ENCODE measurements around the gene SLC37A1. TPM values are rescaled to one million over a fixed set of nuclear protein-coding genes. Genes with fewer than 3 reads are reported as not detected.

The SLC37A1 gene
- total RNA-seq, 1 experiment from 2014 or later, result 15.0 TPM

GRCh38 chr21:42564561-42564971 is 50.9 kb downstream of the SLC37A1 start:
- H4K20me1 ChIP-seq (ENCODE audit: insufficient read depth), result no peaks in the 10 kb centered on the region
- no peaks in the 10 kb centered on the region for H3K4me1 ChIP-seq (ENCODE audit: control insufficient read depth in 1 of 2, insufficient read depth in 2 of 2, low read length in 2 of 2)
- no peaks in the 10 kb centered on the region for H3K79me2 ChIP-seq (ENCODE audit: insufficient read depth, low read length)
- H3K9ac ChIP-seq (ENCODE audit: low read length), result no peak overlapping the region
- TF ChIP-seq POLR2AphosphoS5 (IDR thresholded peaks at IDR 0.05; ENCODE audit: low read depth, low read length), result no peak
- no peak for TF ChIP-seq POLR2A (IDR thresholded peaks at IDR 0.05; ENCODE audit: borderline replicate concordance, extremely low read depth, insufficient read depth, insufficient read length)
- TF ChIP-seq ZNF274 (IDR thresholded peaks at IDR 0.05; ENCODE audit: low read depth, low read length), result no peak
- TF ChIP-seq, protein P1, sequence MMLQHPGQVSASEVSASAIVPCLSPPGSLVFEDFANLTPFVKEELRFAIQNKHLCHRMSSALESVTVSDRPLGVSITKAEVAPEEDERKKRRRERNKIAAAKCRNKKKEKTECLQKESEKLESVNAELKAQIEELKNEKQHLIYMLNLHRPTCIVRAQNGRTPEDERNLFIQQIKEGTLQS (IDR thresholded peaks at IDR 0.05), result no peak
- no peak for TF ChIP-seq TCF7L2 (IDR thresholded peaks at IDR 0.05; ENCODE audit: borderline replicate concordance, extremely low read depth, insufficient read depth, insufficient read length)
- TF ChIP-seq MAX (IDR thresholded peaks at IDR 0.05), result no peak
- TF ChIP-seq SP1 (IDR thresholded peaks at IDR 0.05; ENCODE audit: low read depth), result no peak
- TF ChIP-seq, protein P2, sequence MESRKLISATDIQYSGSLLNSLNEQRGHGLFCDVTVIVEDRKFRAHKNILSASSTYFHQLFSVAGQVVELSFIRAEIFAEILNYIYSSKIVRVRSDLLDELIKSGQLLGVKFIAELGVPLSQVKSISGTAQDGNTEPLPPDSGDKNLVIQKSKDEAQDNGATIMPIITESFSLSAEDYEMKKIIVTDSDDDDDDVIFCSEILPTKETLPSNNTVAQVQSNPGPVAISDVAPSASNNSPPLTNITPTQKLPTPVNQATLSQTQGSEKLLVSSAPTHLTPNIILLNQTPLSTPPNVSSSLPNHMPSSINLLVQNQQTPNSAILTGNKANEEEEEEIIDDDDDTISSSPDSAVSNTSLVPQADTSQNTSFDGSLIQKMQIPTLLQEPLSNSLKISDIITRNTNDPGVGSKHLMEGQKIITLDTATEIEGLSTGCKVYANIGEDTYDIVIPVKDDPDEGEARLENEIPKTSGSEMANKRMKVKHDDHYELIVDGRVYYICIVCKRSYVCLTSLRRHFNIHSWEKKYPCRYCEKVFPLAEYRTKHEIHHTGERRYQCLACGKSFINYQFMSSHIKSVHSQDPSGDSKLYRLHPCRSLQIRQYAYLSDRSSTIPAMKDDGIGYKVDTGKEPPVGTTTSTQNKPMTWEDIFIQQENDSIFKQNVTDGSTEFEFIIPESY (IDR thresholded peaks at IDR 0.05; ENCODE audit: extremely low read depth, insufficient replicate concordance, low read length), result no peak
- no peak for TF ChIP-seq CBX3 (IDR thresholded peaks at IDR 0.05; ENCODE audit: low read depth)
- no peak for TF ChIP-seq ZFX (IDR thresholded peaks at IDR 0.05)
- TF ChIP-seq, protein P3, sequence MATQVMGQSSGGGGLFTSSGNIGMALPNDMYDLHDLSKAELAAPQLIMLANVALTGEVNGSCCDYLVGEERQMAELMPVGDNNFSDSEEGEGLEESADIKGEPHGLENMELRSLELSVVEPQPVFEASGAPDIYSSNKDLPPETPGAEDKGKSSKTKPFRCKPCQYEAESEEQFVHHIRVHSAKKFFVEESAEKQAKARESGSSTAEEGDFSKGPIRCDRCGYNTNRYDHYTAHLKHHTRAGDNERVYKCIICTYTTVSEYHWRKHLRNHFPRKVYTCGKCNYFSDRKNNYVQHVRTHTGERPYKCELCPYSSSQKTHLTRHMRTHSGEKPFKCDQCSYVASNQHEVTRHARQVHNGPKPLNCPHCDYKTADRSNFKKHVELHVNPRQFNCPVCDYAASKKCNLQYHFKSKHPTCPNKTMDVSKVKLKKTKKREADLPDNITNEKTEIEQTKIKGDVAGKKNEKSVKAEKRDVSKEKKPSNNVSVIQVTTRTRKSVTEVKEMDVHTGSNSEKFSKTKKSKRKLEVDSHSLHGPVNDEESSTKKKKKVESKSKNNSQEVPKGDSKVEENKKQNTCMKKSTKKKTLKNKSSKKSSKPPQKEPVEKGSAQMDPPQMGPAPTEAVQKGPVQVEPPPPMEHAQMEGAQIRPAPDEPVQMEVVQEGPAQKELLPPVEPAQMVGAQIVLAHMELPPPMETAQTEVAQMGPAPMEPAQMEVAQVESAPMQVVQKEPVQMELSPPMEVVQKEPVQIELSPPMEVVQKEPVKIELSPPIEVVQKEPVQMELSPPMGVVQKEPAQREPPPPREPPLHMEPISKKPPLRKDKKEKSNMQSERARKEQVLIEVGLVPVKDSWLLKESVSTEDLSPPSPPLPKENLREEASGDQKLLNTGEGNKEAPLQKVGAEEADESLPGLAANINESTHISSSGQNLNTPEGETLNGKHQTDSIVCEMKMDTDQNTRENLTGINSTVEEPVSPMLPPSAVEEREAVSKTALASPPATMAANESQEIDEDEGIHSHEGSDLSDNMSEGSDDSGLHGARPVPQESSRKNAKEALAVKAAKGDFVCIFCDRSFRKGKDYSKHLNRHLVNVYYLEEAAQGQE (IDR thresholded peaks at IDR 0.05; ENCODE audit: low read depth), result no peak
- TF ChIP-seq ELF1 (IDR thresholded peaks at IDR 0.05; ENCODE audit: borderline replicate concordance, low read depth), result no peak
- no peak for TF ChIP-seq EZH2 (IDR thresholded peaks at IDR 0.05)
- TF ChIP-seq YY1 (IDR thresholded peaks at IDR 0.05; ENCODE audit: extremely low read depth, insufficient replicate concordance, low read depth, low read length), result no peak
- TF ChIP-seq CEBPB (IDR thresholded peaks at IDR 0.05; ENCODE audit: low read depth), result no peak
- no peak for TF ChIP-seq JUND (IDR thresholded peaks at IDR 0.05)
- TF ChIP-seq SIN3A (IDR thresholded peaks at IDR 0.05; ENCODE audit: low read depth), result no peak
- no peak for TF ChIP-seq EZH2phosphoT487 (IDR thresholded peaks at IDR 0.05; ENCODE audit: borderline replicate concordance)
- intact Hi-C loops (cut with micrococcal nuclease), result no loop called here
- no peak overlapping the region for H3K27ac ChIP-seq (ENCODE audit: low read depth, low read length)
- no peaks in the 10 kb centered on the region for H3K9me2 ChIP-seq (ENCODE audit: insufficient read depth)
- H2AFZ ChIP-seq (ENCODE audit: low read depth, low read length, poor library complexity, severe bottlenecking), result no peak overlapping the region
- H3K4me2 ChIP-seq (ENCODE audit: low read length), result no peak overlapping the region
- BruUV-seq (replicated peaks), result no TSS peak
- DNase-seq (ENCODE audit: low read depth, low spot score), result no peak
- ChIA-PET CTCF (no interaction called here), POLR2A (no interaction called here), RAD21 (ENCODE audit: low non-redundant PET in 1 of 2, low total read pairs in 2 of 2, uncharacterized antibody in 2 of 2, unreplicated experiment in 2 of 2) (no interaction called here)
- no peak overlapping the region for H3K4me3 ChIP-seq (replicated peaks in 1 of 2; ENCODE audit: low read depth in 1 of 2, low read length in 2 of 2)
- no peak for ATAC-seq
- H3K27me3 ChIP-seq (ENCODE audit: insufficient read depth, low read length), result no peaks in the 10 kb centered on the region
- H3K9me3 ChIP-seq (ENCODE audit: control insufficient read depth in 1 of 2, insufficient read depth in 1 of 2, low read depth in 1 of 2, low read length in 2 of 2), result no peaks in the 10 kb centered on the region
- H3K36me3 ChIP-seq (ENCODE audit: control insufficient read depth in 1 of 2, insufficient read depth in 2 of 2, low read length in 2 of 2), result no peaks in the 10 kb centered on the region

All from HCT116 (cell line).